Endothelial cell (in vitro differentiated cells): Measurements from ENCODE around the gene NBPF26. TPM values are rescaled to one million over a fixed set of nuclear protein-coding genes. Genes with fewer than 3 reads are reported as not detected.
"Not testable (repeated sequence)": the region's sequence is repeated elsewhere in the genome, so short reads cannot be mapped to it uniquely, and the experiment has no call there.

Experiments used
- DNase-seq: peaks from one replicate; pipeline ENCODE4 v3.0.0; 2021; ENCODE audit warnings: low spot score
- H3K27ac Mint-ChIP-seq: one replicate; pipeline ENCODE4 v1.8.0; 2021; ENCODE audit warnings: mixed read lengths, inconsistent platforms; ENCODE audit not compliant: unreplicated experiment
- H3K27me3 Mint-ChIP-seq: one replicate; pipeline ENCODE4 v1.8.0; 2021; ENCODE audit warnings: mild to moderate bottlenecking, moderate library complexity, mixed read lengths, inconsistent platforms; ENCODE audit not compliant: unreplicated experiment
- H3K36me3 Mint-ChIP-seq: one replicate; pipeline ENCODE4 v1.8.0; 2021; ENCODE audit warnings: mild to moderate bottlenecking, low read depth, mixed read lengths, inconsistent platforms; ENCODE audit not compliant: unreplicated experiment
- H3K4me1 Mint-ChIP-seq: one replicate; pipeline ENCODE4 v1.8.0; 2021; ENCODE audit warnings: mild to moderate bottlenecking, mixed read lengths, inconsistent platforms; ENCODE audit not compliant: unreplicated experiment
- H3K4me3 Mint-ChIP-seq: one replicate; pipeline ENCODE4 v1.8.0; 2021; ENCODE audit warnings: mild to moderate bottlenecking, mixed read lengths, inconsistent platforms; ENCODE audit not compliant: unreplicated experiment
- H3K9me3 Mint-ChIP-seq: one replicate; pipeline ENCODE4 v1.8.0; 2021; ENCODE audit warnings: mixed read lengths, inconsistent platforms; ENCODE audit not compliant: unreplicated experiment
- total RNA-seq: library from RNA; stranded (reverse); fragmentation: NEBNext Ultra II Directional; extraction: Animal tissue kit (Norgen Biotek cat#: 25700); gene quantifications from one replicate; pipeline ENCODE4 v1.2.1, GENCODE V29; 2021; ENCODE audit not compliant: unreplicated experiment
- TF ChIP-seq, protein P1 (sequence below): fragments of 200-600 bp; sonication (generic); IDR thresholded peaks from one replicate; pipeline ENCODE4 v1.5.0; 2021; ENCODE audit warnings: antibody characterized with exemption; ENCODE audit not compliant: unreplicated experiment

Gene NBPF26
- total RNA-seq, 1 donor from 2014 or later: 7.3 TPM

DNA sequence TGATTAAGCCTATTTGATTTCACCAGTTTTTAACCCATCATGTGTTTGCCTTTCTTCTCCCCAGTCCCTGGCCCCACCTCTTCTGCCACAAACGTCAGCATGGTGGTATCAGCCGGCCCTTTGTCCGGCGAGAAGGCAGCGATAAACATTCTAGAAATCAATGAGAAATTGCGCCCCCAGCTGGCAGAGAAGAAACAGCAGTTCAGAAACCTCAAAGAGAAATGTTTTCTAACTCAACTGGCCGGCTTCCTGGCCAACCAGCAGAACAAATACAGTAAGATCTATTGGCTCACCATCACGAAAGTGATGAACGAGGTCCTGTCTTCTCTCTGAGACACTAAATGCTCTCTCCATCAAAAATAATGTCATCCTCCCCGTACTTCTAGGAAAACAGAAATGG lies 88.1 kb downstream of the NBPF26 start:
- H3K27me3 Mint-ChIP-seq, H3K27ac Mint-ChIP-seq, H3K4me1 Mint-ChIP-seq, H3K36me3 Mint-ChIP-seq, H3K4me3 Mint-ChIP-seq, H3K9me3 Mint-ChIP-seq: not testable (repeated sequence)
- TF ChIP-seq, protein P1, sequence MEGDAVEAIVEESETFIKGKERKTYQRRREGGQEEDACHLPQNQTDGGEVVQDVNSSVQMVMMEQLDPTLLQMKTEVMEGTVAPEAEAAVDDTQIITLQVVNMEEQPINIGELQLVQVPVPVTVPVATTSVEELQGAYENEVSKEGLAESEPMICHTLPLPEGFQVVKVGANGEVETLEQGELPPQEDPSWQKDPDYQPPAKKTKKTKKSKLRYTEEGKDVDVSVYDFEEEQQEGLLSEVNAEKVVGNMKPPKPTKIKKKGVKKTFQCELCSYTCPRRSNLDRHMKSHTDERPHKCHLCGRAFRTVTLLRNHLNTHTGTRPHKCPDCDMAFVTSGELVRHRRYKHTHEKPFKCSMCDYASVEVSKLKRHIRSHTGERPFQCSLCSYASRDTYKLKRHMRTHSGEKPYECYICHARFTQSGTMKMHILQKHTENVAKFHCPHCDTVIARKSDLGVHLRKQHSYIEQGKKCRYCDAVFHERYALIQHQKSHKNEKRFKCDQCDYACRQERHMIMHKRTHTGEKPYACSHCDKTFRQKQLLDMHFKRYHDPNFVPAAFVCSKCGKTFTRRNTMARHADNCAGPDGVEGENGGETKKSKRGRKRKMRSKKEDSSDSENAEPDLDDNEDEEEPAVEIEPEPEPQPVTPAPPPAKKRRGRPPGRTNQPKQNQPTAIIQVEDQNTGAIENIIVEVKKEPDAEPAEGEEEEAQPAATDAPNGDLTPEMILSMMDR: peak; percentile 48
- peak; percentile 36 for DNase-seq

DNA sequence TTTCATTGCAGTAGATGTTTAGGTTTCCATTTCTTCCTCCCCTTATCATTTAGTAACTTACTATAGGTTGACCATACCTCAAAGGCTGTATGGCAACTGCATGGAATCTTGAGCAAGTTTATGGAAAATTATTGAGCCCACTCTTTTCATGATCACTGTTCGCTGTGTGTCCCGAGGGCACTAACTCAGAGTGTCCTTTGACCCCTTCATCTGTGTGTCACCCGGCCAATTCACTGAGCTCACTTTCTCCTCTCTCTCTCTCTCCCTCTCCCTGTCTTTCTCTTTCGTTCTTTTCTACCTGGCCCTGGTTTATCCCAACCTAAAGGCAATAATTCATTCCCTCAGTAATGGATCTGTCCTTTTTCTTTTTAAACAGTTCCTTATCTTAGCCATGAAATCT lies 101.3 kb downstream of the NBPF26 start:
- H3K4me1 Mint-ChIP-seq, H3K9me3 Mint-ChIP-seq, H3K36me3 Mint-ChIP-seq, H3K4me3 Mint-ChIP-seq, DNase-seq, H3K27ac Mint-ChIP-seq, H3K27me3 Mint-ChIP-seq: not testable (repeated sequence)

DNA sequence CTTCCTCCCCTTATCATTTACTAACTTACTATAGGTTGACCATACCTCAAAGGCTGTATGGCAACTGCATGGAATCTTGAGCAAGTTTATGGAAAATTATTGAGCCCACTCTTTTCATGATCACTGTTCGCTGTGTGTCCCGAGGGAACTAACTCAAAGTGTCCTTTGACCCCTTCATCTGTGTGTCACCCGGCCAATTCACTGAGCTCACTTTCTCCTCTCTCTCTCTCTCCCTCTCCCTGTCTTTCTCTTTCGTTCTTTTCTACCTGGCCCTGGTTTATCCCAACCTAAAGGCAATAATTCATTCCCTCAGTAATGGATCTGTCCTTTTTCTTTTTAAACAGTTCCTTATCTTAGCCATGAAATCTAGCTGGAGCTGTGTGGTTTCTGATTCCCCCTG lies 102.9 kb downstream of the NBPF26 start:
- not testable (repeated sequence) for H3K27ac Mint-ChIP-seq, H3K27me3 Mint-ChIP-seq, H3K9me3 Mint-ChIP-seq, DNase-seq, H3K4me3 Mint-ChIP-seq, H3K4me1 Mint-ChIP-seq, H3K36me3 Mint-ChIP-seq

DNA sequence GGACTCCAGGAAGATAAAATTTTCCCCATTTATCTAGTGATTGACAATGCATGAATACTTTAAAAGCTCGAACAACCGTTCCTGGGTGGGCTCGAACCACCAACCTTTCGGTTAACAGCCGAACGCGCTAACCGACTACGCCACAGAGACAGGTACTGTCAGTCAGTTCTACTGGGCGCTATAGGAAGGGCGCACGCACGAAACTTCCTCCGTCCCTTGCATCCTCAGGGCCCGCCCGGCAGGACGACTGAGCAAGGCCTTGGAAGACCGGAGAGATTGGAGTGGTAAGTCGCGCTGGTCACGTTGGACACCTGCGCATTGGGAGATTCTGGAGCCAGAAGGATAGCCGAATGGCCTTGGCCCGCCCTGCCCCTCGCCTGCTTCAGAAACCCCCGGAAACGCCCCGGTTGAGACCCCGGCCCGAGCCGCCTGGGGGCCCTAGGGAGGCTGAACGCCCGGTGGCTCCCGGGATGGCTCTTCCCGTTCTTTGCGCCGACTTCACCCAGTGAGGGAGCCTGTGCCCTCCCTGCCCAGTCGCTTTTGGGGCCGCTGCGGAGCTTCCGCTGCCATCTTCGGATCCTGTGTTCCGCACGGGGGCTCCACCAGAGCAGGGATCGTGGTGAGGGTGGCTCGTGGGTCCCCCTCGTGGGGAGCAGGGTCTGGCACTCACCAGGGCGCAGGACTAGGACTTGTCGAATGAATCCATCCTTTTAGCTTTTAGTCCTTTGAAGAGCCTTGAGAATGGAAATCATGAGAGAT lies 120.6 kb downstream of the NBPF26 start:
- peak overlapping the region; percentile 82 for H3K27ac Mint-ChIP-seq
- H3K4me3 Mint-ChIP-seq: peak overlapping the region; percentile 89
- H3K9me3 Mint-ChIP-seq, H3K27me3 Mint-ChIP-seq, H3K36me3 Mint-ChIP-seq, H3K4me1 Mint-ChIP-seq: not testable (repeated sequence)
- peak; percentile 53 for DNase-seq

DNA sequence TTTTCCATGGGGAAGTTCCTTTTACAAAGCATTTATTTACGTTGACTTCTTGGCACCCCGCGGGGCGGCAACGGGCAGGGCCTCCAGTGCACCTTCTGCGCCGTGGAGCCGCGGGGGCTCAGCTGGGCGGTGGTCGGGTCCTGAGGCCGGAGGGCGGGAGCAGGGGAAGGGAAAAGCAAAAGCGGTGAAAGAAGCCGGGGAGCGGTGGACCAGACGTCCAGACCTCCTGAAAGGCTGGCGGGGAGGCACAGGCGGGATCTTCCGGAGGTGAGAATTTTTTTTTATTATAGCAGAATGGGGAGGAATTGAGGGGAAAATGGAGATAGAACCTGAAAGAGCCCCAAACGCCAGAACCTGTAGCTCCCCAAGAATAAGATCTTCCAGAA lies 121.2 kb downstream of the NBPF26 start:
- not testable (repeated sequence) for H3K9me3 Mint-ChIP-seq, H3K4me3 Mint-ChIP-seq, DNase-seq, H3K4me1 Mint-ChIP-seq, H3K36me3 Mint-ChIP-seq, H3K27me3 Mint-ChIP-seq, H3K27ac Mint-ChIP-seq

DNA sequence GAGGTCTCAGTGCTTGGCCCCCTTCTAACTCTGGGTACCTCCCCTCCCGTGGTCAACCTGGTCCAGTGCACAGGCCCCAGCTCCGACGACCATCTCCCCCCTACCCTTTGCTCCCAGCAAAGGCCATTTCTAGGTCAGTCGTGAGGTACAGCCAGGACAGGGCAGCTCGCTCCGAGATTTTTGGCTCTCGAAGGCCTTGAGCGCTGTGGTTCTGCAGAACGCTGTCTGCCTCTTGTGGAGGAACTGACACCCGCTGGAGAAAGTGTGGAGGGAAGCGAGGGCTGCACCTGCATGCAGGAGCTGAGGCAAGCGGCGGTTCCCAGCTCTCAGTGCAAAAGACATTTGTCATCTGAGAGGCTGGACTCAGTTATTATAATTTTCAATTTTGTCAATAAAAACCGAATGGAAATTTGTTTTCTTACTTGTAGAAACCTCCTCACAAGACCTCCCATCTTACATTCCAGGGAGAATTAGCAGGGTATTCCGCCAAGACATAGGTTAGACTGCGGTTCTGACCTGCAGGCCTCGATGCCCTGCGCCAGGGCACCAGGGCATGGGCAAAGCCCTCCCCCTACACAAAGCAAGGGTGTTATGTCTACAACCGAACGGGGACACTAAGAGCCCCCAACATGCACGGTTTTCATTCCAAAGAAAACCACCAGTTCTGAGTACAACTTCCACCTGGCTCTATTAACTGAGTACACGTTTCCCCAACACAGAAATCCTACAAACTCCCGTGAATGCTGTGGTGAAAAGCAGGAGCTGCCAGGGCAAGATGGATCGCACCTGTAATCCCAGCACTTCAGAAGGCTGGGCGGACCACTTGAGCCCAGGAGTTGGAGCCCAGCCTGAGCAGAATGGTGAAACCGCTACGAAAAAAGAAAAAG lies 125.9 kb downstream of the NBPF26 start:
- H3K9me3 Mint-ChIP-seq, H3K36me3 Mint-ChIP-seq, H3K4me1 Mint-ChIP-seq, H3K27ac Mint-ChIP-seq, DNase-seq, H3K27me3 Mint-ChIP-seq, H3K4me3 Mint-ChIP-seq: not testable (repeated sequence)

DNA sequence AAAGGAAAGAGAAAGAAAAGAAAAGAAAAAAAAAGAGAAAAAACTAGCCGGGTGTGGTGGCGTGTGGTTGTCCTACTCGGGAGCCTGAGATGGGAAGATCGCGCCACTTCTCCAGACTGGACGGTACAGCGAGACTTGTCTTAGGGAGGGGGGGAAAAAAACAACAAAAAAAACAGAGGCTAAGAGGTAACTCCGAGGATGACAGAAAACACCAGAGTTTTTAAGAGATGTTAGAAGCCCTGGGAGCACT lies 126.5 kb downstream of the NBPF26 start:
- not testable (repeated sequence) for H3K4me3 Mint-ChIP-seq, DNase-seq

DNA sequence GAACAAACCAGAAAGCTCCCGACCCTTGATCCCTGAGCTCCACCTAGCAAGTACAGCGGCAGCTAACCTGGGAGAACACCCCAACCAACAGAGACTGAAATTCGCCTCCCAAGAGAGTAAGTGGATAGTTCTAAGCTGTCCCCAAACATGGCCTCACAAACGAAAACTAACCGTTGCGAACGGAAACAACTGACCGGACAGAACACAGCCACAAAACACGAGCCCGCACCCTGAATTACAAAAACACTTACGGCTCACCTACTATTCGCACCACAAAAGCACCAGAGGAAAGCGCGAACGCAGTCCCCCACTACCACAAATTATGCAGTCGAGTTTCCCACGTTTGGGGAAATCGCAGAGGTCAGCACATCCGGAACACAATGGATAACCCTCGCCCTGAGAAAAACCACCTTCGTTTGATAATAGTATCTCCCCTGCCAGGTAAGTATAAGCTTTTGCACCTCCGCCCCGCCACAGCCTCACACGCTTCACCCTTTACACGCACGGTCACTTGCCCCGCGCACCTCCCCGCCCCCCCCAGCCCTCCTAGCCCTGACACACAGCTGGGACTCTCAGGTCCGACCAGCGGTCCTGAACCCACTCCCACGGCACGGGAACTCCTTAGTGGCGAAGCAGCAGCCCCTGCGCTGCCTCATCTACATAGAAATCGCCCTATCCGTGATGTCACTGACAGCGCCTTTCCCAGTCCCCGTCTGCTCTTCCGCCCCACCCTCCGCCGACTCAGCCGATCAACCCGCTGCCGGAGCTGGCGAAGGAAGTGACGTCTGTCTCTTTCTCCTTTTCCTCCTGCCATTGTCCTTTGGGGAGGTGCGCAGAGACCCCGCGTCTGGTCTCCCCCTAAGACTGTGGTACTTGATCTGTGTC lies 127.0 kb downstream of the NBPF26 start:
- H3K9me3 Mint-ChIP-seq, H3K36me3 Mint-ChIP-seq, H3K4me1 Mint-ChIP-seq, H3K27me3 Mint-ChIP-seq: not testable (repeated sequence)
- Mint-ChIP-seq H3K4me3 (peak overlapping the region; percentile 72), H3K27ac (peak overlapping the region; percentile 95)
- peak; percentile 53 for DNase-seq

More for the DNA sequence above, 126.5 kb downstream of the NBPF26 start:
- not testable (repeated sequence) for H3K27me3 Mint-ChIP-seq, H3K36me3 Mint-ChIP-seq, H3K9me3 Mint-ChIP-seq, H3K4me1 Mint-ChIP-seq
- H3K27ac Mint-ChIP-seq: peak overlapping the region; percentile 57

DNA sequence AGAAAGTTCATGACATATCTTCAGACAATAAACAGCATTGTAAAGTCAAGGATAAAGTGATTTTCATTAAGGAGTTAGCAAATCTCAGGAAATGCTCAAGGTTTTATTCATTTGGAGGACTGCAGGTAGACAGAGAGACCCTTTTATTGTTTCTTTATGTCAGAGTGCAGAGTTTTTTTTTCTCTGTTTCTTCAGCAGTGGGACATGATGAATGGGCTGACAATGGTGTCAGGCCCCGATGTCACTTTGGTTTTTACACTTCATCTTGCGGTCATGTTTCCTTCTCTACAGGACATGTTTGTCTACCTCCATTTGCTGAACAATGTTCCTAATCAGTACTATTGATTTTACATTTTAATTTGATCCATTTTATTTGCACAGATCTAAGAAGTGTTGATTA lies 134.4 kb downstream of the NBPF26 start:
- H3K27me3 Mint-ChIP-seq, H3K27ac Mint-ChIP-seq, H3K36me3 Mint-ChIP-seq, DNase-seq, H3K4me3 Mint-ChIP-seq, H3K9me3 Mint-ChIP-seq, H3K4me1 Mint-ChIP-seq: not testable (repeated sequence)

DNA sequence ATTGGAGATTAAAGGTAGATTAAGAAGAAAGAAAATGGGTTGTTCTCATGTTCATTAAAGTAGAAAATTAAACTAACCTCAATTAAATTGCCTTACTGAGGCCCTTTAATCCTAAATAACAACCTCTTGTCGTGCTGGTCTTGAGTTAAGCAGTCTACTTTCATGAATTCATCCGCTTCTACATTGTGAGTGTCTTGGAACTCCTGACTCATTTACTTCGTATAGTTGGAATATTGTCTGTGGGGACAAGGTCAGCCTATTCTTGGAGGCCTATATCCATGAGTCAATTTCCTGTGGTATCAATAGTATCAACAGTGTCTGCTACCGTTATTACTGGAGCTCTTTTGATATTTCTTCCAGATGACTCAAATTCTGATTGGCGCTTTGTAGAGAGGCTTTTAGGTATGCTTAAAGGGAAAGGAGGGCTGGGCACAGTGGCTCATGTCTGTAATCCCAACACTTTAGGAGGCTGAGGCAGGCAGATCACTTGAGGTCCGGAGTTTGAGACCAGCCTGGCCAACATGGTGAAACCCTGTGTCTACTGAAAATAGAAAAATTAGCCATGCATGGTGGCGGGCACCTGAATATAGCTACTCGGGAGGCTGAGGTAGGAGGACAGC lies 136.0 kb downstream of the NBPF26 start:
- H3K4me3 Mint-ChIP-seq, H3K4me1 Mint-ChIP-seq, H3K36me3 Mint-ChIP-seq, H3K9me3 Mint-ChIP-seq, H3K27ac Mint-ChIP-seq, DNase-seq, H3K27me3 Mint-ChIP-seq: not testable (repeated sequence)
